ENCODE results near the gene LASP1.

GRCh38 chr17:38970804-38971203 is 100.9 kb downstream of the LASP1 start:
- TF ChIP-seq ZBTB7A (IDR thresholded peaks at IDR 0.05; ENCODE audit: low read depth) = no peak
- no peak for TF ChIP-seq FOXM1 (IDR thresholded peaks at IDR 0.05; ENCODE audit: borderline replicate concordance, low read depth)
- no peak for TF ChIP-seq EP300 (IDR thresholded peaks at IDR 0.05; ENCODE audit: borderline replicate concordance)
- no peak for TF ChIP-seq TAF1 (IDR thresholded peaks at IDR 0.05; ENCODE audit: low read depth)
- TF ChIP-seq, protein P1, sequence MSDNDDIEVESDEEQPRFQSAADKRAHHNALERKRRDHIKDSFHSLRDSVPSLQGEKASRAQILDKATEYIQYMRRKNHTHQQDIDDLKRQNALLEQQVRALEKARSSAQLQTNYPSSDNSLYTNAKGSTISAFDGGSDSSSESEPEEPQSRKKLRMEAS (IDR thresholded peaks at IDR 0.05) = no peak
- no peak for TF ChIP-seq TEAD4 (IDR thresholded peaks at IDR 0.05)
- TF ChIP-seq YY1 (IDR thresholded peaks at IDR 0.05; ENCODE audit: low read depth) = no peak
- no peak for TF ChIP-seq CEBPB (IDR thresholded peaks at IDR 0.05)
- no peak for TF ChIP-seq NFIC (IDR thresholded peaks at IDR 0.05)
- no peak for TF ChIP-seq RAD21 (IDR thresholded peaks at IDR 0.05; ENCODE audit: low read depth)
- TF ChIP-seq TCF12 (IDR thresholded peaks at IDR 0.05; ENCODE audit: low read depth) = no peak
- TF ChIP-seq CREB1 (IDR thresholded peaks at IDR 0.05; ENCODE audit: low read depth) = no peak
- TF ChIP-seq, protein P2, sequence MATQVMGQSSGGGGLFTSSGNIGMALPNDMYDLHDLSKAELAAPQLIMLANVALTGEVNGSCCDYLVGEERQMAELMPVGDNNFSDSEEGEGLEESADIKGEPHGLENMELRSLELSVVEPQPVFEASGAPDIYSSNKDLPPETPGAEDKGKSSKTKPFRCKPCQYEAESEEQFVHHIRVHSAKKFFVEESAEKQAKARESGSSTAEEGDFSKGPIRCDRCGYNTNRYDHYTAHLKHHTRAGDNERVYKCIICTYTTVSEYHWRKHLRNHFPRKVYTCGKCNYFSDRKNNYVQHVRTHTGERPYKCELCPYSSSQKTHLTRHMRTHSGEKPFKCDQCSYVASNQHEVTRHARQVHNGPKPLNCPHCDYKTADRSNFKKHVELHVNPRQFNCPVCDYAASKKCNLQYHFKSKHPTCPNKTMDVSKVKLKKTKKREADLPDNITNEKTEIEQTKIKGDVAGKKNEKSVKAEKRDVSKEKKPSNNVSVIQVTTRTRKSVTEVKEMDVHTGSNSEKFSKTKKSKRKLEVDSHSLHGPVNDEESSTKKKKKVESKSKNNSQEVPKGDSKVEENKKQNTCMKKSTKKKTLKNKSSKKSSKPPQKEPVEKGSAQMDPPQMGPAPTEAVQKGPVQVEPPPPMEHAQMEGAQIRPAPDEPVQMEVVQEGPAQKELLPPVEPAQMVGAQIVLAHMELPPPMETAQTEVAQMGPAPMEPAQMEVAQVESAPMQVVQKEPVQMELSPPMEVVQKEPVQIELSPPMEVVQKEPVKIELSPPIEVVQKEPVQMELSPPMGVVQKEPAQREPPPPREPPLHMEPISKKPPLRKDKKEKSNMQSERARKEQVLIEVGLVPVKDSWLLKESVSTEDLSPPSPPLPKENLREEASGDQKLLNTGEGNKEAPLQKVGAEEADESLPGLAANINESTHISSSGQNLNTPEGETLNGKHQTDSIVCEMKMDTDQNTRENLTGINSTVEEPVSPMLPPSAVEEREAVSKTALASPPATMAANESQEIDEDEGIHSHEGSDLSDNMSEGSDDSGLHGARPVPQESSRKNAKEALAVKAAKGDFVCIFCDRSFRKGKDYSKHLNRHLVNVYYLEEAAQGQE (IDR thresholded peaks at IDR 0.05; ENCODE audit: low read depth) = no peak
